GDM1 (cell line): ENCODE data around the gene APBB2.
"Not testable (repeated sequence)": the region's sequence is repeated elsewhere in the genome, so short reads cannot be mapped to it uniquely, and the experiment has no call there.

Source experiments
- DNase-seq: peaks from one replicate; lab custom pipeline; 2025; lab: John Stamatoyannopoulos, UW

Gene APBB2

DNA sequence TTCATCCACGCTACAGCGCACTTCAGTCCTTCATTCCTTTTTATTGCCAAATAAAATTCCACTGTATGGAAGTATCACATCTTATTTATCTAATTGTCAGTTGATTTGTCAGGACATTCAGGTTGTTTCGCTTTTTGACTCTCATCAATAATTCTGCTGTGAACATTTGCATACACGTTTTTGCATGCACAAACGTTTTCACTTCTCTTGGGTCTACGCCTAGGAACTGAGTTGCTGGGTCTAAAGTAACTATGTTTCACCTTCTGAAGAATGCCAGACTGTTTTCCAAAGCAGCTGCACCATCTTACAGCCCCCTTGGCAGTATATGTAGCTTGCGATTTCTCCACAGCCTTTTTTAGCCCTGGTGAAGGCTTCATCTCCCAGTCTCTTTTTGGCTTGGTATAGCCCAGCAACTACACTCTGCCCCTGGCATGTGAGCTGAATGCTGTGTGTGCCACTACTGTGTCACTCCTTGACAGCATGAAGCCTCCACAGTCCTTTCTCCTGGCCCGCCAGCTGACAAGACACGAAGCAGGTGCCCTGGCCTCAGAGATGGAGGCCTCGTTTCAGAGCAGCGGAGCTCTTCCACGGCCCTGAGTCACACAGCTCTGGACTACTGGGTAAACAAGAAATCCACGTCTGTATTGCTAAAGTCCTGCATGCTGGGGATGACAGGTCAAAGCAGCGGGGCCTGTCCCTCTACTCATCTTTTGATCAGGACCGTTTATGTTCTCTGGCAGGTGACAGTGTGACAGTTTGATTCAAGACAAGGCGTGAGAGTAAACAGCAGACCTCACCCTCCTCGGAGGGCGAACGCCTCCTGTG, 389.1 kb downstream of the APBB2 start:
- DNase-seq = no peak

DNA sequence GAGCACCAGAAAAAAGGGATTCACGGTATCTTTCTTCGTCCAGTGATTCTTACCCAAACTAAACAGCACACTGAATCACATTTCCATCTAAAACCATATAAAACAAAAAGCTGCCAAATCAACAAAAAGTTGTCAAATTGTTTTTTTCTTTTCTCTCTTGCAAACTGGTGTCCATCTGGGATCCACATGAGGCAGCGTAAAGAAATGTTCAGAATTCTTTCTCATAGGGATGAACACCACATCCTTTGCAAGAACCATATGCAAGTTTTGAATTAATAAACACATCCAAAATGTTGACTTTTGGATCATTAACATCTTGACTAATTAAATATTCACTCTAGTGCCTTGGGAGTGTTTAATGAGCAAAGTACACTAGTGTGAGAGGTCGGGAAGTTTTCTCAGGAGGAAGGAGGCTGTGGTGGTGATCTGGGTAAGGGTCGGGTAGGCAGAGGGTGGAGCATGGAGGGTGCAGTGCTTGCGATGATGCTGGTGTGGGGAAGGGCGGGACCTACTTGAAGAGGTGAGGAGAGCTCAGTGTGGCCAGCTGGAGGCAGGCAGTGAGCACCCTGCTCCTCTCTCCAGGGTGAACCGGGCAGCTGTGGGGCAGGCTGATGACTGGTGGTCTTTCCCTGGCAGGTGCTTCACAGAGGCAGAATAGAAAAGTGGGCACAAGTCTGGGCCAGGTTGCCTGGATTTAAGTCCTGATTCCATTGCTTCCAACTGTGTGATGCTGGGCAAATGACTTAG, 391.7 kb downstream of the APBB2 start:
- no peak for DNase-seq

DNA sequence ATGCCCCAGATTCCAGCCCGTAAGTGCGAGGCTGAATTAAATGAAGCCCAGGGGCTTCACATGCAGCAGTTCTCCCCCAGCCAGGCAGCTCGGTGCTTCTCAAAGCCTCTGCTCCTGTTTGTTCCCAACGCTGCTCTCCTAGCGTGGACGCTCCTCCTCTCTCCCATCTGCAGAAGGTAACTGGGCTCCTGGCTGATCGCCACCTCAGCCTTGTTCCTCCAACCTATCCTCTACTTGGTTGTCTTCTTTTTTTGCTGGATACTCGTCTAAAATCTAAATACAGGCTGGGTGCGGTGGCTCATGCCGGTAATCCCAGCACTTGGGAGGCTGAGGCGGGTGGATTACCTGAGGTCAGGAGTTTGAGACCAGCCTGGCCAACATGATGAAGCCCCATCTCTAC, 394.2 kb downstream of the APBB2 start:
- no peak for DNase-seq

DNA sequence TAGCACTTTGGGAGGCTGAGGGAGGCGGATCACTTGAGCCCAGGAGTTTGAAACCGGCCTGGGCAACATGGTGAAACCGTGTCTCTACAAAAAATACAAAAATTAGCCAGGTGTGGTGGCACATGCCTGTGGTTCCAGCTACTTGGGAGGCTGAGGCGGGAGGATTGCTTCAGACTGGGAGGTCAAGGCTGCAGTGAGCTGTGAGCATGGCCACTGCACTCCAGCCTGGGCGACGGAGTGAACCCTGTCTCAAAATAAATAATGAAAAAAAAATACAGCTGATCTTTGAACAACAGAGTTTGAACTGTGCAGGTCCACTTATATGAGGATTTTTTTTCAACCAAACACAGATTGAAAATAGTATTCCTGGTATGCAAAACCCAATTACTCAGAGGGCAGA, 397.2 kb downstream of the APBB2 start:
- DNase-seq = not testable (repeated sequence)

DNA sequence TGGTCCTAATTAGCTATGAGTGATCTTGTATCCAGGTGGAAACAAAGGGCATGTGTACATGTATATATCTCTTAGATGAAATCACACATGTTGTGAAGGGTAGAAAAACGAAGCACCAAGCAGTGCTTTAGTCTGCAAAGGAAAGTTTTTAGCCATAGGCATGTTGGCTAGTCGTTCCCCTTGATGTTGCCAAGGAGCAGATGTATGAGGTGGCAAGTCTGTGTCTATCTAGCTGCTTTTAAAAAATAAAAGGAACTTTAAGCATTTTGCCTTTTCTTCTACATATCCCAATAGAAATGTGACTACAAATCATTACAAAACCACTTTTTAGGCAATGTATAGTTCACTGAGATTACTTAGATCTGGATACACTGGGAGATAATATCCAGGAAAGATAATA, 401.5 kb downstream of the APBB2 start:
- no peak for DNase-seq

DNA sequence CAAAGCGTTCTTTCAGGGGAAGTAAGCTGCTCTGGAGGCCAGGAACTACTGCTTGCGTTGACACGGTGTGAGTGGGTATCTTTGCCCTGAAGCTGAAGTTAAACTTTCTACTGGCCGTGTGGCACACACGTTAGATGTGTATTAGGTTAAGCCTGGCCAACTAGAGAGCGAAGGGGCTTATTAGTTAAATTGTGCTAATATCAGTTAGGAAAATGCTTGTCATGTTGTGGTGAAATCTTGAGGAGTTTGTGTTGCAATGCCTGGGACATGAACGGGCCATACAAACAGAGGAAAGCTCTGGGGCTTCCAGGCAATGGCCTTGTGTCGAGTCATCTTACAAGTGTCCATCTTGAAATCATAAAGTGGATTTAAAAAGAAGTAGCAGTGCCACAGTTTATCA, 402.0 kb downstream of the APBB2 start:
- DNase-seq = no peak

DNA sequence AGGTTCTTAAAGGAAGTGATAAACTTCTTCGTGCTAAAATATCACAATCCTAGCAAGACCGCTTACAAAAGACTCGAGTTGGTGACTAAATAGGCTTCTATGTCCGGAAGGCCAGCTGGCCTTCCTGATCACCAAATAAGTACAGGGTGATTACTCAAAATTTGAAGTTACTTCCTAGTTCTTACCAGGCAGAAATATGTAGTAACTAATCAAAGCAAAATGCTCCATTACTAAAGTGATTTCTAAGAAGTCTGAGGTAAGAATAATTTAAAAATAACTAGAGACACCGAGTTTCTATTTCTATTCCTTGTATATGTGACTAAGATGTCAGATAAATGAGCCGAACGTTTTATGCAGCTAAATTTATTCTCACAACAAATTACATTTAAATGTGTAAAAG, 402.4 kb downstream of the APBB2 start:
- no peak for DNase-seq

DNA sequence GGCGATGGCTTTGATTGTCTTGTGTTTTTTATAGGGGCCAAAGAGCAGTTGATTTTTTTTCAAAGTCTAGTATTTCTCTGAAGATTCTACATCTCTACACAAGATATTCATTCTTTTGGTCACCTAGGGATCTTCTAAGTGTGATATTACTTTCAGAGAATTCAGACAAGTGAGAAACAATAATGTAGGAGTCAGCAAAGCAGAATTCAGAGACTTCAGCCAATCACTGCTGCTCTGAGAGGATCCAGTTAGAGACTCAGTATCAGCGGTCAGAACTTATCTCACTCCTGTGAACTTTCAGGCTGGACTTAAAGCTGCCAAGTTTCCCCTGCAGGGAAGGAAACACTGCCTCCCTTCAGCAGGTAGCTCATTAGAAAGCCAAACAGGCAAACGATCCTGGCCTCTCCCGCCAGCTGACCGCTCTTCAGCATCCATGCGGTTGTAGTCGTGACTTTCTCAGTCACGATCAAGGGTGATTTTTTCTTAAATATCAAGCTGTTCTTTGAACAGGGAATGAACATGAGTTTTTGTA, 405.4 kb downstream of the APBB2 start:
- no peak for DNase-seq

DNA sequence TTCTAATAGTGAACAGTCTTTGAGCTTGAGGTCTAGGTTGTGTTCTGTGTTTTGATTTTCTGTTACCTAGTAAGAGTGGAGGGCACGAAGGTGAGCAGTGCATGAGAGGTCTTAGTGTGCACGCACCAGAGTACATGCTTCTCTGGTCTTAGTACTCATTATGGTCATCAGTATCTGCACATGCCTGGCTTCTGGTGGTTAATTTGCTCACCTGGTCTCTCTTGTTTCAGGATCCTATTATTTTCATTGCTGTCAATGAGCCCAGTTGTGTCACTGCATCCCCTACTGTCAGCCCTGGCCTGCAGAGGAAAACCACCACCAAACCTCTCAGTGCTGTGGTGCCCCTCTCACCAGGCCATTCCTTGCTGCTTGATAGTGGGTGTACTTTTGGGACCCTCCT, 409.7 kb downstream of the APBB2 start:
- DNase-seq = no peak

DNA sequence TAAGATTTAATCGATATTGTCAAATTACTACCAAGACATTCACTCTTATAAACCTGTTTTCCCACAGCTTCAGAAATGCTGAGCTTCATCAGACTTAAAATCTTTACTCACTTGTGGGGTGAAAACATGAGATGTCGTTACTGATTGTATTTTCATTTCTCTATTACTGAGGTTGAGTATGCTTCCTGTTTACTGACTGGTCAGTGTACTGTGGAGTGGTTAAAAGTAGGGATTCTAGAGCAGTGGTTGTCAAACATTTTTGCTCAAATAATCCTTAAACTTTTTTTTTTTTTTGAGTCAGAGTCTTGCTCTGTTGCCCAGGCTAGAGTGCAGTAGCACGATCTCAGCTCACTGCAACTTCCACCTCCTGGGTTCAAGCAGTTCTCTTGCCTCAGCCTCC, 414.3 kb downstream of the APBB2 start:
- no peak for DNase-seq

DNA sequence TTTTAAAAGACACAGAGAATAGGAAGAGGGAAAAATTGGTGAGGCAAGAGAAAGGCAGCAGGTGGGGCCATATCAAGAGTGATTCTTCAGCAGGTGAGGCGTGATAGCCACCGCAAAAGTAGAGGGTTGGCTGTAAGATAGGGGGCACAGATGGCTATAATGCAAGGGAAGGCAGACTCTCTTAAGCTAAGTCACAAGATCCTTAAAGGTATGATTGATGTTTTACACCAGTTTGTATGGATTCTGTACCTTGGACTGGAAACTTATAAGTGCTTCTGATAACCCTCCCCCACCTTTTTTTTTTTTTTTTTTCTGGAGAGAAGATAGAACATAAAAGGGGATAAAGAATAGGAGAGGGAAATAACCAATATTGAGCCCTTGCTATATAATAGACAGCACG, 424.6 kb downstream of the APBB2 start:
- no peak for DNase-seq

DNA sequence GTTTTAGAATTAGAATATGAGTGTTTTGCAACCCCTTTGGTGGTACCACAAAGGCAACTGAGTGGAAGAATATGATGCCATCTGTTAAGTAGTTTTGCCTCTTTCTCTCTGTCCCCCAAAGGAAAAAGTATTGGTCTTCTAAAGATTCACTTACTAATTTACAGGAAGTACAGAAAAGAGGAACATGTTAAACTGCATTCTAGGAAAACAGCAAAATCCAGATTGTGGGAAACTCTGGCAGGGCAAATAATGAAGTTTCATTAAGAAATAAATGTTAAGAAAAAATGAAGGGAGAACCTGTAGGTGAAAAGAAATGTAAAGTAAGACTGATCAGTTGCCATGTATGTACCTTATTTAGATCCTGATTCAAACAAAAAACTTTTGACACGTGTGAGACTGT, 425.3 kb downstream of the APBB2 start:
- DNase-seq = no peak

DNA sequence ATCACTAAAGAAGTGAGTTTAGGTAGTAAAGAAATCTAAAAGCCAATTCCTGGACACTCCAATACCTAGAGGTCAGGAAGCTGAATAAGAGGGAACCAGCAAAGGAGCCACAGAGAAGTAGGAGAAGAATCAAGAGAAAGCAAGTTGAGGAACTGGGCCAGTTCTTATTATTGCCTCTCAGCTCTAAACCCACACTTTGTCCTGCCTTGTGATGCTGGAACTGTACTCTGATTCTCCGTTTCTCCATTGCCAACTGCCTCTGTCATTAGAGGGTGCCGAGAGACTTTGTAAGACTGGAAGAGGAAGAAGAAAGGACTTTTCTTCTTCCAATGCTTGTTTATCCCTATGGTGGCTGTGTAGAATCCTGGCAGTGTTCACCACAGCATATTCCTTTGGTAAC, 426.0 kb downstream of the APBB2 start:
- no peak for DNase-seq

DNA sequence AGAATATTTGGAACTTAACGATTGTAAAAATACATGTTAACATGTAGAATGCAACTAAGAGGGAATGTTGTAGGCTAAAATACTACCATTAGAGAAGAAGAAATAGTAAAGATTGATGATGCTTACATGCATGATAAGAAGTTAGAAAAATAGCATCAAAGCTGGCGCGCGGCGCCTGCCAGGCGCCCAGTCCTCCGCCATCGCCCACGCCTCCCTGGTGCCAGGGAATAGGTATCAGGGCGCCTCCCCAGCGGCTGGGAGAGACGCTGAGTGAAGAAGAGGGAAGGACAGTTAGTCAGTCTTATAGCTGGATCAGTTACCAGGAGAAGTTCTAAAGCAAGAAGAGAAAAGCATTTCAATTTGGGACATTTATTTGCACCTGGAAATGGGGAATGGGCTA, 428.6 kb downstream of the APBB2 start:
- no peak for DNase-seq

DNA sequence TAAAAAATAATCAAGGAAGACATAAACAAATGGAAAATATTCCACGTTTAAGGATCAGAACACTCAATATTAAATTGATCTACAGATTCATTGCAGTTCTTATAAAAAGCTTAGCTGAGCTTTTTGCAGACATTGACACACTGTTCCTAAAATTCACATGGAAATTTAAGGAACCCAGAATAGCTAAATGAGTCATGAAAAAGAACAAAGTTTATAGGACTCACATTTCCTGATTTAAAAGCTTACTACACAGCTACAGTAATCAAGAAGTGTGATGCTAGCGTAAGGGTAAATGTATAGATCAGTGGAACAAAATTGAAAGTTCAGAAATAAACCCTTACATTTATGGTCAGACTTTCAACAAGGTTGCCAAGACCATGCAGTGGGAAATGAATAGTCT, 431.5 kb downstream of the APBB2 start:
- no peak for DNase-seq

DNA sequence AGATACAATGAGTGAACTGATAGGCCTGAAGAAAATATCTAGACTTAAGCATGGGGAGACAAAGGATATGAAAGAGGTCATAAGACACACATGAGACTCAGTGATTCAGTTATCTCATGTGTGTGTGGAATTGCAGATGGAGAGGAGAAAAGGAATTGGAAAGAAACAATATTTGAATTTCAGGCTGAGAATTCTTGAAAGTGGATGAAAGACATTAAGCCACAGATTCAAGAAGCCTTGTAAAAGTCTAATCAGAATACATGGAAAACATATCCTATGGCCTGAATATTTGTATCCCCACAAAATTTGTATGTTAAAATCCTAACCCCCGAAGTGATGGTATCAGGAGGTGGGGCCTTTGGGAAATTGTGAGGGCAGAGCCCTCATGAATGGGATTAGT, 436.3 kb downstream of the APBB2 start:
- no peak for DNase-seq

DNA sequence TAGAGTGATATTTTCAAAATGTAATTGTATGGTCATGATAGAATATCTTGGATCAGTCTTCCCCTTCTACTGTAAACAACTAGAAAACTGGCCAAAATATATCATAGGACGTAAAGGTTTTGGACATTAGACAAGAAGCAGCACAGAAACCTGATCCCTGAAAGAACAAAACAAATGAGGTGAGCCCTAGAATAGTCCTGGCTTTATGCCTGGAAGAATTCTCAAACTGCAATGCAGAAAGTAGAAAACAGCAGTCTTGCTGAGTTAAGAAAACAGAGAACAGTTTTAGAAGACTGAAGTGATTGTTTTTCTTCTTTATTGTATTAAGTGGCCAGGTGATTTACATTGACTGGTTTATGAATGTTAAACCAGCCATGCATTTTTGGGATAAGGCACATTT, 445.1 kb downstream of the APBB2 start:
- DNase-seq = no peak

DNA sequence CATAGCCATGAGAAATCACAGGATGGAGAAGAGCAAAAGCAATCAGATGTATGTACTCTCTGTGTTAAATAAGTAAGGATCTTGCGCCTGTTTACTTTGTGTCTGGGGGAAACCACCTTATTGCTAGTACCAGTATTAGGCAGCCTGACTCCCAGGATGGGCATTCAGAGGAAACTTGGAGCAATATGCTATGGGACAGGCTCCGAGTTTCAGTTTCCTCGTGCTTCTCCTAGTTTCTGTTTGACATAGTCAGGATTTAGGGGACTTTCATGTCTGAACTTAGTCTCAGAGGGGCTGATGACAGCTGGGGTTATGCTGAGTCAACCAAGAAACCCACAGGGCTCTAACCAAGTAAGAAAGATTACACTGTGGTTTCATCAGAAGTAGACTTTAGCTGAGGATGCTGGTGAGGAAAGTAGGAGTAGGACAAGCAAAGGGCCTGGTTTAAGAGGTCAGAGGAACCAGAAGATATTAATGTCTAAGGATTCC, 451.1 kb downstream of the APBB2 start:
- DNase-seq = no peak
